ENCODE measurements around the gene TP53RK.

TP53RK gene

DNA sequence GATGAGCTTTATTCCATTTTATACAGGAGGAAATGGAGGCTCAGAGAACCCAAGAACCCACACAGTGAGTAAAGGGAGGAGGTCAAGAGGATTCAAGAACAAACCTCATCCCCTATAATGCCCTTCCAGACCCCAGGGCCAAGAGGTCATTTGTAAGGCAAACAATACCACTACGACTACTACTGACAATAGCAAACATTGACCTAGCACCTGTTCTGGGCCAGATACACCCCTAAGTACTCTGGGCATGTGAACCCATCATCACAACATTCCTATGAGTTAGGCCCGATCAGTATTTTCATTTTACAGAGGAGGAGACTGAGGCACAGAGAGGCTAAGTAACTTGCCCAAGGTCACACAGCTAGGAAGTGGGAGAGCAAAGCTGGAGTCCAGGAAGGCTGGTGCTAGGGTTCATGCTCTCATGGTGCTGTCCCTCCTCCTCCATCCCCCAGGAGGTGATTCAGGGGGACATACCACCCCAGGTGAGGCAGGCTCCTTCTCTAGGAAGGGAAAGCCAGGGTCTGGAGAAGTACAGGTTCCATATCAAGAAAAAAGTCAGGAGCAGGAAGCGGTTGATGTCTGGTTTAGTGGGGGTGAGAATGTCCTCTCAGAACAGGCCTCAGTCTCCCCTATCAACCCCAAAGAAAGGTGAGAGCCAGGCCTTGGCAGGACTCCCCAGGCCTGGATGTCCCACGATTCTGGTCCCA is 51.7 kb downstream of the TP53RK start:
- FAIRE-seq, result no peak

- FAIRE-seq, result no peak
Measured at GRCh38 chr20:46637020-46637419, 52.2 kb downstream of the TP53RK start.

DNA sequence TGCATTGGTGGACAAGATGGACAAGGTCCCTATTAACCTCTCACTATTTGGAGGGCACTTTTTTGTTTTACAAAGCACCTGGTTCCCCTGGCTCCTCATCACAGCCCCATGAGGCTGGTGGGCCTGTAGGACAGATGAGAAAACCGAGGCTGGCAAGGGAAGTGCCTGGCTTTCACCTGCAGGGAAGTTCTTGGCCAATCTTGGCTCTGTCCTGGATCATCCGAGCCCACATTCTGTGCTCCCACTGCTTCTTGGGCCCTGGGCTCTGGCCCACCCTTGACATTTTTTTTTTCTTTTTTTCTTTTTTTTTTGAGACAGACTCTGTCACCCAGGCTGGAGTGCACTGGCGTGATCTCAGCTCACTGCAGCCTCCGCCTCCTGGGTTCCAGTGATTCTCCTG is 52.7 kb downstream of the TP53RK start:
- no peak for FAIRE-seq

DNA sequence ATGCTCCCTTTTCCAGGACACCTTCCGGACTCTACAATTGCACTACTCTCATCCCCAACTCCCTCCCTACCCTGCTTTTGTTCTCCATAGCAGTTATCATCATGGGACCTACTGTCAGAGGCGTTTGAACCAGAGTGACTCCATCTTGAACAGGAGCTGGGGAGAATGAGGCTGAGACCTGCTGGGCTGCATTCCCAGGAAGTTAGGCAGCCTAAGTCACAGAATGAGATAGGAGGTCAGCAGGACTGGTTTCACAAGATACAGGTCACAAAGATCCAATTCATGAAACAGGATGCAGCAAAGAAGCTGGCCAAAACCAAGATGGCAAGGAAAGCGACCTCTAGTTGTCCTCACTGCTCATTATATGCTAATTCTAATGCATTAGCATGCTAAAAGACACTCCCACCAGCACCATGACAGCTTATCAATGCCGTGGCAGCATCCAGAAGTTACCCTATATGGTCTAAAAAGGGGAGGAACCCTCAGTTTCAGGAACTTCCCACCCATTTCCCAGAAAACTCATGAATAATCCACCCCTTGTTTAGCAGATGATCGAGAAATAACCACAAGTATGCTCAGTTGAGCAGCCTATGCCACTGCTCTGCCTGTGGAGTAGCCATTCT is 53.6 kb downstream of the TP53RK start:
- no peak for FAIRE-seq

GRCh38 chr20:46634528-46634927 is 54.7 kb downstream of the TP53RK start:
- FAIRE-seq, result no peak
